DMS 273 treated with DMSO at 0.1 percent for 48 hours (cell line): ENCODE measurements around the gene AMBP.

Experiments
- DNase-seq: peaks from one replicate; lab custom pipeline; 2025; lab: John Stamatoyannopoulos, UW

The AMBP gene

GRCh38 chr9:114031037-114031630 is 47.0 kb downstream of the AMBP start:
- no peak for DNase-seq

GRCh38 chr9:114030364-114030763 is 47.7 kb downstream of the AMBP start:
- no peak for DNase-seq

GRCh38 chr9:114029311-114030170 is 48.6 kb downstream of the AMBP start:
- no peak for DNase-seq

- no peak for DNase-seq
Measured at GRCh38 chr9:114028646-114029045, 49.5 kb downstream of the AMBP start.

- DNase-seq: no peak
Measured at GRCh38 chr9:114027863-114028465, 50.1 kb downstream of the AMBP start.

GRCh38 chr9:114027159-114027862 is 50.8 kb downstream of the AMBP start:
- no peak for DNase-seq

GRCh38 chr9:114026335-114026734 is 51.8 kb downstream of the AMBP start:
- no peak for DNase-seq

GRCh38 chr9:114025760-114026159 is 52.3 kb downstream of the AMBP start:
- DNase-seq: no peak

GRCh38 chr9:114025196-114025753 is 52.8 kb downstream of the AMBP start:
- no peak for DNase-seq

GRCh38 chr9:114023961-114024360 is 54.1 kb downstream of the AMBP start:
- no peak for DNase-seq

- DNase-seq: no peak
Measured at GRCh38 chr9:114021578-114021977, 56.5 kb downstream of the AMBP start.

GRCh38 chr9:114017741-114018715 is 60.1 kb downstream of the AMBP start:
- DNase-seq: no peak

- no peak for DNase-seq
Measured at GRCh38 chr9:114016629-114017423, 61.3 kb downstream of the AMBP start.

- DNase-seq: no peak
Measured at GRCh38 chr9:114016101-114016500, 62.0 kb downstream of the AMBP start.

- no peak for DNase-seq
Measured at GRCh38 chr9:114015607-114016006, 62.5 kb downstream of the AMBP start.

- DNase-seq: no peak
Measured at GRCh38 chr9:114014044-114014443, 64.1 kb downstream of the AMBP start.

- DNase-seq: no peak
Measured at GRCh38 chr9:114012126-114012525, 66.0 kb downstream of the AMBP start.

- DNase-seq: no peak
Measured at GRCh38 chr9:114011313-114011712, 66.8 kb downstream of the AMBP start.
